22Rv1 (cell line): ENCODE data around the gene MAP2K2.
"Not testable (repeated sequence)": the region's sequence is repeated elsewhere in the genome, so short reads cannot be mapped to it uniquely, and the experiment has no call there.

ENCODE experiments used
- CTCF ChIP-seq: fragments of 450-650 bp; IDR thresholded peaks from 2 replicates; pipeline ENCODE4 v1.5.1; 2017; ENCODE audit warnings: mild to moderate bottlenecking
- ZFX ChIP-seq: fragments of 450-650 bp; IDR thresholded peaks from 2 replicates; pipeline ENCODE4 v1.6.1; 2017; ENCODE audit warnings: antibody characterized with exemption, borderline replicate concordance

- not testable (repeated sequence) for TF ChIP-seq CTCF, ZFX
Observed at GRCh38 chr19:4142916-4143315, 19.0 kb upstream of the MAP2K2 start.
